ENCODE results near the gene SPRYD3. TPM values are rescaled to one million over a fixed set of nuclear protein-coding genes. Genes with fewer than 3 reads are reported as not detected.
A peak's percentile ranks its signal among the peaks of the same experiment; 100 is the strongest.

The SPRYD3 gene
- total RNA-seq, 1 experiment from 2014 or later, result 8.2 TPM

GRCh38 chr12:53120685-53121525 lies 41.7 kb upstream of the SPRYD3 start:
- intact Hi-C loops (cut with micrococcal nuclease; ENCODE audit: unreplicated experiment), result no loop called here
- Histone ChIP-seq H3K27me3 (replicated peaks; ENCODE audit: control insufficient read depth, insufficient read depth, low read length) (no peaks in the 10 kb centered on the region), H3K4me1 (peaks cover 15% of the 10 kb centered on the region; the same call in 1 of the 2 replicates), H3K36me3 (ENCODE audit: control insufficient read depth, insufficient read depth, low read length) (0 out of 2 replicates have a peak, but pooled peaks cover 1% of the 10 kb centered on the region), H3K4me3 (ENCODE audit: low read depth, low read length) (no peak overlapping the region), H3K9me3 (no peaks in the 10 kb centered on the region)
- H3K27me3 Mint-ChIP-seq (ENCODE audit: insufficient read depth, unreplicated experiment), result no peaks in the 10 kb centered on the region
- DNase-seq, result no peak
- ChIA-PET POLR2A (no interaction called here), CTCF (interaction anchor here (0.8 to 0.9 kb wide), 2 partner anchors 22 to 55 kb away, joined by 3 read pairs; no protein-coding TSS in a partner anchor)
- peak overlapping the region; percentile 11 for H3K27ac Mint-ChIP-seq (ENCODE audit: unreplicated experiment)
- H3K36me3 Mint-ChIP-seq (ENCODE audit: insufficient read depth, unreplicated experiment), result peaks cover 7% of the 10 kb centered on the region
- no peaks in the 10 kb centered on the region for H3K9me3 Mint-ChIP-seq (ENCODE audit: unreplicated experiment)
- H3K4me3 Mint-ChIP-seq (ENCODE audit: unreplicated experiment), result no peak overlapping the region
- BruUV-seq (replicated peaks), result no TSS peak
- no peak for TF ChIP-seq CTCF (IDR thresholded peaks at IDR 0.05; ENCODE audit: insufficient read depth in 1 of 2, low read depth in 1 of 2, low read length in 1 of 2, severe bottlenecking in 1 of 2, unreplicated experiment in 1 of 2)
- peaks cover 21% of the 10 kb centered on the region for H3K4me1 Mint-ChIP-seq (ENCODE audit: low read depth, unreplicated experiment)

- POLR2A ChIA-PET, result no interaction called here
- Mint-ChIP-seq H3K9me3 (ENCODE audit: unreplicated experiment) (no peaks in the 10 kb centered on the region), H3K4me1 (ENCODE audit: low read depth, unreplicated experiment) (peaks cover 21% of the 10 kb centered on the region), H3K27me3 (ENCODE audit: insufficient read depth, unreplicated experiment) (no peaks in the 10 kb centered on the region), H3K27ac (ENCODE audit: unreplicated experiment) (no peak overlapping the region), H3K4me3 (ENCODE audit: unreplicated experiment) (no peak overlapping the region), H3K36me3 (ENCODE audit: insufficient read depth, unreplicated experiment) (peaks cover 7% of the 10 kb centered on the region)
- peaks cover 31% of the 10 kb centered on the region for H3K4me1 ChIP-seq
- BruUV-seq (replicated peaks), result no TSS peak
- intact Hi-C loops (cut with micrococcal nuclease; ENCODE audit: unreplicated experiment), result no loop called here
- no peak for DNase-seq
- TF ChIP-seq CTCF (IDR thresholded peaks at IDR 0.05; ENCODE audit: insufficient read depth in 1 of 2, low read depth in 1 of 2, low read length in 1 of 2, severe bottlenecking in 1 of 2, unreplicated experiment in 1 of 2), result no peak
- no peaks in the 10 kb centered on the region for H3K36me3 ChIP-seq (ENCODE audit: control insufficient read depth, insufficient read depth, low read length)
- CTCF ChIA-PET, result no interaction called here
- no peaks in the 10 kb centered on the region for H3K27me3 ChIP-seq (replicated peaks; ENCODE audit: control insufficient read depth, insufficient read depth, low read length)
- H3K9me3 ChIP-seq, result no peaks in the 10 kb centered on the region
- H3K4me3 ChIP-seq (ENCODE audit: low read depth, low read length), result no peak overlapping the region
These were observed 39.6 kb upstream of the SPRYD3 start for GRCh38 chr12:53118751-53119300.

GRCh38 chr12:53115891-53116648 lies 36.9 kb upstream of the SPRYD3 start:
- Histone ChIP-seq H3K9me3 (no peaks in the 10 kb centered on the region), H3K27me3 (replicated peaks; ENCODE audit: control insufficient read depth, insufficient read depth, low read length) (no peaks in the 10 kb centered on the region), H3K4me1 (peaks cover 21% of the 10 kb centered on the region), H3K4me3 (ENCODE audit: low read depth, low read length) (no peak overlapping the region), H3K36me3 (ENCODE audit: control insufficient read depth, insufficient read depth, low read length) (no peaks in the 10 kb centered on the region)
- no TSS peak for BruUV-seq (replicated peaks)
- peaks cover 6% of the 10 kb centered on the region for H3K36me3 Mint-ChIP-seq (ENCODE audit: insufficient read depth, unreplicated experiment)
- ChIA-PET POLR2A (no interaction called here), CTCF (interaction anchor here (0.6 kb wide), 1 partner anchor 13 kb away, joined by 3 read pairs; no protein-coding TSS in a partner anchor)
- H3K4me3 Mint-ChIP-seq (ENCODE audit: unreplicated experiment), result no peak overlapping the region
- no peaks in the 10 kb centered on the region for H3K9me3 Mint-ChIP-seq (ENCODE audit: unreplicated experiment)
- no peak for DNase-seq
- TF ChIP-seq CTCF (IDR thresholded peaks at IDR 0.05; ENCODE audit: insufficient read depth in 1 of 2, low read depth in 1 of 2, low read length in 1 of 2, severe bottlenecking in 1 of 2, unreplicated experiment in 1 of 2), result no peak
- no peaks in the 10 kb centered on the region for H3K27me3 Mint-ChIP-seq (ENCODE audit: insufficient read depth, unreplicated experiment)
- no peak overlapping the region for H3K27ac Mint-ChIP-seq (ENCODE audit: unreplicated experiment)
- peaks cover 6% of the 10 kb centered on the region for H3K4me1 Mint-ChIP-seq (ENCODE audit: low read depth, unreplicated experiment)
- intact Hi-C loops (cut with micrococcal nuclease; ENCODE audit: unreplicated experiment), result no loop called here

Measured in Caco-2 (cell line).